ENCODE results near the gene EBP. TPM values are rescaled to one million over a fixed set of nuclear protein-coding genes. Genes with fewer than 3 reads are reported as not detected.
A peak's percentile ranks its signal among the peaks of the same experiment; 100 is the strongest.

The EBP gene
- total RNA-seq, 1 donor from 2014 or later = 244 TPM

DNA sequence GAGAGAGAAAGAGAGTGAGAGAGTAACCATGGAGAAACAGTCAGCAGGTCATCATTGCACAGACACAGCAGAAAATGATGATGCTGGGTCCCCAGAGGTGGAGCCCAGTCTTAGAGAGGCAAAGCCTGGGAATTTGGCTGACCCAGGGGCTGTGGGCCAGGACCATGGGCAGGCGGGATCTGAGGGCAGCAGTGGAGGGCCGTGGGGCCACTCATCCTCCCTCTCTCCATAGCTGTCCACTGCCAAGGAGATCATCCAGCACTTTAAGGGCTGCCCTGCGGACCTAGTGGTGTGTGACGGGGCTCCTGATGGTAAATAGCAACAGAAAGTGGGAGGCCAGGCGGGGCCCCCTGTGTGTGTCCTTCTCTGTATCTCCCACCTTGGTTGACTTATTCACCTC is 42.8 kb upstream of the EBP start:
- Histone ChIP-seq H3K4me3 (ENCODE audit: low read depth, low read length) (no peak overlapping the region), H3K36me3 (ENCODE audit: control insufficient read depth, insufficient read depth, low read length) (peaks cover 11% of the 10 kb centered on the region), H3K27me3 (ENCODE audit: control insufficient read depth, insufficient read depth, low read length) (no peaks in the 10 kb centered on the region)
- FAIRE-seq (no peak), DNase-seq (ENCODE audit: low read depth) (no peak)
- TF ChIP-seq, protein P1, sequence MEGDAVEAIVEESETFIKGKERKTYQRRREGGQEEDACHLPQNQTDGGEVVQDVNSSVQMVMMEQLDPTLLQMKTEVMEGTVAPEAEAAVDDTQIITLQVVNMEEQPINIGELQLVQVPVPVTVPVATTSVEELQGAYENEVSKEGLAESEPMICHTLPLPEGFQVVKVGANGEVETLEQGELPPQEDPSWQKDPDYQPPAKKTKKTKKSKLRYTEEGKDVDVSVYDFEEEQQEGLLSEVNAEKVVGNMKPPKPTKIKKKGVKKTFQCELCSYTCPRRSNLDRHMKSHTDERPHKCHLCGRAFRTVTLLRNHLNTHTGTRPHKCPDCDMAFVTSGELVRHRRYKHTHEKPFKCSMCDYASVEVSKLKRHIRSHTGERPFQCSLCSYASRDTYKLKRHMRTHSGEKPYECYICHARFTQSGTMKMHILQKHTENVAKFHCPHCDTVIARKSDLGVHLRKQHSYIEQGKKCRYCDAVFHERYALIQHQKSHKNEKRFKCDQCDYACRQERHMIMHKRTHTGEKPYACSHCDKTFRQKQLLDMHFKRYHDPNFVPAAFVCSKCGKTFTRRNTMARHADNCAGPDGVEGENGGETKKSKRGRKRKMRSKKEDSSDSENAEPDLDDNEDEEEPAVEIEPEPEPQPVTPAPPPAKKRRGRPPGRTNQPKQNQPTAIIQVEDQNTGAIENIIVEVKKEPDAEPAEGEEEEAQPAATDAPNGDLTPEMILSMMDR (IDR thresholded peaks at IDR 0.05; ENCODE audit: insufficient read depth, low read length, severe bottlenecking) = no peak

DNA sequence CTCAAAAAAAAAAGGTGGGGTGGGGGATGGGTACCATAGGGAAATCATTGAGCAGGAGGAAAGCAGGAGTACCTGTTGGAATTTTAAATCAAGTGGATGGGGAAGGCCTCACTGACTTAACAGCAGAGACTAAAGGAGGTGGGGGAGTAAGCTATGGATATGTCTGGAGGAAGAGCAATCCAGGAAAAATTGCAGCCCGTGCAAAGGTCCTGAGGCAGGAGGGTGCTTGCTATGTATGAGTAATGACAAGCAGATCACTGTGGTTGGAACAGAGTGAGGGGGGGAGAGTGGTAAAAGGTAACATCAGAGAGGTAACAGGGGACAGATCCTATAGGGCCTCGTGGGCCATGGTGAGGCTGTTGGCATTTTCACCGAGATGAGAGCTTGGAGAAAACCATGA is 41.5 kb upstream of the EBP start:
- FAIRE-seq (no peak), DNase-seq (ENCODE audit: low read depth) (no peak)
- no peaks in the 10 kb centered on the region for H3K27me3 ChIP-seq (ENCODE audit: control insufficient read depth, insufficient read depth, low read length)
- H3K4me3 ChIP-seq (ENCODE audit: low read depth, low read length) = no peak overlapping the region
- TF ChIP-seq, protein P1 (IDR thresholded peaks at IDR 0.05; ENCODE audit: insufficient read depth, low read length, severe bottlenecking) = no peak
- H3K36me3 ChIP-seq (ENCODE audit: control insufficient read depth, insufficient read depth, low read length) = peaks cover 11% of the 10 kb centered on the region

DNA sequence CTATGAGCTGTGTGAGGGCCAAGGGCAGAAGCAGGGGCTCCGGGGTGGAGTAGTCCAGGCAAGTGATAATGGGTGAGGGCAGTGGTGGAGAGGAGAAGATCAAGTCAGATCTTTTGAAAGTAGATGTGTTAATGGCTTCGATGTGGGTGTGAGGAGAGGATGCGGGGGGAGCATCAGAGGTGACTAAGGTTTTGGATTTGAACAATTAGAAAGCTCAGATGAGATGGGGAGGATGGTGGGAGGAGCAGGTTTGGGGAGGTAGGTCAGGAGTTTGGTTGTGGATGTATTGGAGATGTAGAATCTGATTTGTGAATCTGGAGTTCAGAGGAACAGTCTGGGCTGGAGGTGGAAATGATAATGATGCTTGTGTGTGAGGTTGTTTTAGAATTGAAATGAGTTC is 41.0 kb upstream of the EBP start:
- no peak for FAIRE-seq
- no peak overlapping the region for H3K4me3 ChIP-seq (ENCODE audit: low read depth, low read length)
- no peaks in the 10 kb centered on the region for H3K27me3 ChIP-seq (ENCODE audit: control insufficient read depth, insufficient read depth, low read length)
- peaks cover 11% of the 10 kb centered on the region for H3K36me3 ChIP-seq (ENCODE audit: control insufficient read depth, insufficient read depth, low read length)
- TF ChIP-seq, protein P1 (IDR thresholded peaks at IDR 0.05; ENCODE audit: insufficient read depth, low read length, severe bottlenecking) = no peak
- no peak for DNase-seq (ENCODE audit: low read depth)

DNA sequence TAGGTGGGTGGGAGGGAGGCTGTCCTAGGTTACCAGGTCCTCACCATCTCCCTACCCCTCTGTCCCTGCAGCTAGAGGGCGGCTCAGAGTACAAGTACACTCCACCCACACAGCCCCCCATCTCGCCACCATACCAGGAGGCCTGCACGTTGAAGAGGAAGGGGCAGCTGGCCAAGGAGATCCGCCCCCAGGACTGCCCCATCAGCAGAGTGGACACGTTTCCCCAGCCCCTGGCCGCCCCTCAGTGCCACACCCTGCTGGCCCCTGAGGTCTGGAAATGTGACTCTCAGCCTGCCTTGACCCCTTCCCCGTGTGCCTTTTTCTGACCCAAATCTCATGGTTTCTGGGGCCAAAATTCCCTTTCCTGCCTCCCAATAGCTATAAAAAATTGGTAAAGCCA is 39.1 kb upstream of the EBP start:
- FAIRE-seq (no peak), DNase-seq (ENCODE audit: low read depth) (no peak)
- peaks cover 11% of the 10 kb centered on the region for H3K36me3 ChIP-seq (ENCODE audit: control insufficient read depth, insufficient read depth, low read length)

DNA sequence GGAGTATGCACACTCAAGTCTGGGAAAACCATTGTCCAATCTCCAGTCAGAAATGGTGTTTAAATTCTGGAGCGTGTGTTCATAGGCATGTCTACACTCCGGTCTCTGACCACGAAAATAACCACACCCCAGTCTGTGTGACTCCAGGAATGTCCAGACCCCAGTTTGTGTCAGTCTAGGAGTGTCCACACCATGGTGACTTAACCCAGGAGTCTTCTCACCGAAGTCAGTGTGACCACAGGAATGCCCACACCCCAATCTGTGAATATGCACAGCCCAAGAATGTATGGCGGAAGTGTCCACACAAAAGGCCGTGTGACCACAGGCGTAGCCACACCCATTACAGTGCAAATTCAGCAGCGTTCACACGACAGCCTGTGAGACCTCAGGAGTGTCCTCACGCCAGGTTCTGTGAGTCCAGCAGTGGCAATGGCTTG is 34.2 kb upstream of the EBP start:
- TF ChIP-seq, protein P1 (IDR thresholded peaks at IDR 0.05; ENCODE audit: insufficient read depth, low read length, severe bottlenecking) = no peak
- DNase-seq (ENCODE audit: low read depth) (peak; percentile 97), FAIRE-seq (peak; percentile 98)
- Histone ChIP-seq H3K36me3 (ENCODE audit: control insufficient read depth, insufficient read depth, low read length) (peaks cover 2% of the 10 kb centered on the region), H3K27me3 (ENCODE audit: control insufficient read depth, insufficient read depth, low read length) (no peaks in the 10 kb centered on the region), H3K4me3 (ENCODE audit: low read depth, low read length) (no peak overlapping the region)

More for the DNA sequence above, 39.1 kb upstream of the EBP start:
- Histone ChIP-seq H3K27me3 (ENCODE audit: control insufficient read depth, insufficient read depth, low read length) (no peaks in the 10 kb centered on the region), H3K4me3 (ENCODE audit: low read depth, low read length) (no peak overlapping the region)
- TF ChIP-seq, protein P1 (IDR thresholded peaks at IDR 0.05; ENCODE audit: insufficient read depth, low read length, severe bottlenecking) = no peak

DNA sequence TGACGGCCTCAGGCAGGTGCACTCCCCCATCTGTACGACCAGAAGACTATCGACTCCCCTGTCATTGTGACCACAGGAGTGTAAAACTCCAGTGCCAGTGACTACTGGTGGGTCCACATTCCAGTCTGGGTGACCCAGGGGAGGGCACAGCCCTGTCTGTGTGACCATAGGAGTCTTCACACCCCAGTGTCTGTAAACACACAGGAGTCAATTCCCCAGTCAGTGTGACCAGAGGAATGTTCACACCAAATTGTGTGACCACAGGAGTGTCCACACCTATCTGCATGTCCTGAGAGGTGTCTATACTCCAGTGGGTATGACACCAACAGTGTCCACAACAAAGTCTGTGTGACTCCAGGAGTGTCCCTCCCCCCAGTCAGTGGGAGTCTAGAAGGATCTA is 33.6 kb upstream of the EBP start:
- Histone ChIP-seq H3K4me3 (ENCODE audit: low read depth, low read length) (no peak overlapping the region), H3K27me3 (ENCODE audit: control insufficient read depth, insufficient read depth, low read length) (no peaks in the 10 kb centered on the region), H3K36me3 (ENCODE audit: control insufficient read depth, insufficient read depth, low read length) (no peaks in the 10 kb centered on the region)
- FAIRE-seq (peak; percentile 91), DNase-seq (ENCODE audit: low read depth) (no peak)
- TF ChIP-seq, protein P1 (IDR thresholded peaks at IDR 0.05; ENCODE audit: insufficient read depth, low read length, severe bottlenecking) = no peak
